ENCODE data around the gene LAIR2.

LAIR2 gene

DNA sequence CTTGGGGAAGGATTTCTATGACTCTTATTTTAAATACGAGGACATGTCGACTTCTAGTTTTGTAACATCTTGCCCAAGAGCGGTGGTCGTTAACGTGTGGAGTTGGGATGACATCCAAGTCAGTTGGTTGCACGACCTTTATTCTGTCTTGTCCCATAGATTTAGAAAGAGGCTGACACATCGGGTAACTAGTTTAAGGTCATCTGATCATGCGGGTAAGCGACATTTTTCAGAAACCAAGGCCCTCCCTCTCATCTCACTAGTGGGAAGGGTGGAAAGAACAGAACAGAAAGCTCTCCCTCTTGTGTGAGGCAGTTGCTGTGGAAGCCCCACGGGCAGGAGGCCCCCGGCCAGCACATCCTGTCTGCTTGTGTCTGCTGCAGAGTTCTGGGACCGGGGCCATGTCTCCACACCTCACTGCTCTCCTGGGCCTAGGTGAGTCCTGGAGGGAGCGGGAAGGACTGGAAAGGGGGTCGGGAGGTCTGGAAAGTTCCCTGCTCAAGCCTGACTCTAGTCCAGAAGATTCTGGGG, at the start of gene LAIR2:
TSS of gene LAIR2 (plus strand) at position 314 of the 531 bp plus-strand sequence. CDS start at position 402, 88 bp downstream.
- no peak for DNase-seq

DNA sequence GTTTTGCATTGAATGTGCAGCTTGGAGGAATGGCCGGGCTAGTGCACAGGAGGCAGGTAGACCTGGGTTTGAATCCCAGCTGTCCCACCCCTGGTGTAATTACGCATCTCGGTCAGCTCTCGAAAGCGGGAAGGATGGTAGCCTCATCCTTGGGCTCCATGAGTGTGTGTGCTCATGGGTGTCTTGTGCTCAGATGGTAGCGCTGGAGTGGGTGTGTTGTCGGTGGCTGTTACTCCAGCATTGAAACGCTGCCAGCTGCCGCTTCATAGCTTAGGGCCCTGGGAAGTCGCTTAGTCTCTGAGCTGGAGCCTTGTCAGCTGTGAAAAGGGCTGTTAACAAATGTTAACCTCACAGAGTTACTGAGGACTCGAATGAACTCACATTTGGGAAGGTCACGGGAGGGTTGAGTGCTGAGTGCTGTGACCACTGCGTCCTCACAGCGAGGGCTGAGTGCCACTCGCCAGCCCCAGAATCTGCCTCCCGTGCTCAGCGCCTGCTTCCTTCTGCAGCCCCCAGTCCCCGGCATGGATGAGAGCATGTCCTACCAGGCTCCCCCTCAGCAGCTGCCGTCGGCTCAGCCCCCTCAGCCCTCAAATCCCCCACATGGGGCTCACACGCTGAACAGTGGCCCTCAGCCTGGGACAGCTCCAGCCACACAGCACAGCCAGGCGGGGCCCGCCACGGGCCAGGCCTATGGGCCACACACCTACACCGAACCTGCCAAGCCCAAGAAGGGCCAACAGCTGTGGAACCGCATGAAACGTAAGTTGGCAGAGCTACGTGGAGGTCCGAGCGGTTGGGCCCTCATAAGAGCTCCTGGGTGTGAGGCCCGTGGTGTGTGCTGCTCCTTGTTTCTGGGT, 48.5 kb upstream of the LAIR2 start:
- no peak for DNase-seq

- no peak for DNase-seq
These were observed 47.6 kb upstream of the LAIR2 start for GRCh38 chr19:54454781-54455675.

DNA sequence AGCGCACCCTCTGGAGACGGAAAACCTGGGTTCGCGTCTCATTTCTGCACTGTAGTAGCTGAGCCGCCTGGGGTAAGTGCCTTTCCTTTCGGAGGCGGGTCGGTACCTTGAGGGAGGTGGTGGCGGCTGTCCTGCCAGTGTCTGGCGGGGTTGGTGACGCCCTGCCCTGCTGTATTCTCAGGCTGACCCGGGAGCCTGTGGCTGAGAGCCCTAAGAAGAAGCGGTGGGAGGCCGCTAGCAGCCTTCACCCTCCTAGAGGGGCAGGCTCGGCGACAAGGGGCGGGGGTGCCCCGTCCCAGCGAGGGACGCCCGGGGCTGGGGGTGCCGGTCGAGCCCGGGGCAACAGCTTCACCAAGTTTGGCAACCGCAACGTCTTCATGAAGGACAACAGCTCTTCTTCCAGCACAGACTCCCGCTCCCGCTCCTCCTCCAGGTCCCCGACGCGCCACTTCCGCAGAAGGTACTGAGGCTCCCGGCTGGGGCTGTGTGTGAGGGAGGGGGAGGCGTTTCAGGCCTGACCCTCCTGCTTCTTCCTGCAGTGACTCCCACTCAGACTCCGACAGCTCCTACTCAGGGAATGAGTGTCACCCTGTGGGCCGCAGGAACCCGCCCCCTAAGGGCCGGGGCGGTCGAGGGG, 46.7 kb upstream of the LAIR2 start:
- DNase-seq = no peak

DNA sequence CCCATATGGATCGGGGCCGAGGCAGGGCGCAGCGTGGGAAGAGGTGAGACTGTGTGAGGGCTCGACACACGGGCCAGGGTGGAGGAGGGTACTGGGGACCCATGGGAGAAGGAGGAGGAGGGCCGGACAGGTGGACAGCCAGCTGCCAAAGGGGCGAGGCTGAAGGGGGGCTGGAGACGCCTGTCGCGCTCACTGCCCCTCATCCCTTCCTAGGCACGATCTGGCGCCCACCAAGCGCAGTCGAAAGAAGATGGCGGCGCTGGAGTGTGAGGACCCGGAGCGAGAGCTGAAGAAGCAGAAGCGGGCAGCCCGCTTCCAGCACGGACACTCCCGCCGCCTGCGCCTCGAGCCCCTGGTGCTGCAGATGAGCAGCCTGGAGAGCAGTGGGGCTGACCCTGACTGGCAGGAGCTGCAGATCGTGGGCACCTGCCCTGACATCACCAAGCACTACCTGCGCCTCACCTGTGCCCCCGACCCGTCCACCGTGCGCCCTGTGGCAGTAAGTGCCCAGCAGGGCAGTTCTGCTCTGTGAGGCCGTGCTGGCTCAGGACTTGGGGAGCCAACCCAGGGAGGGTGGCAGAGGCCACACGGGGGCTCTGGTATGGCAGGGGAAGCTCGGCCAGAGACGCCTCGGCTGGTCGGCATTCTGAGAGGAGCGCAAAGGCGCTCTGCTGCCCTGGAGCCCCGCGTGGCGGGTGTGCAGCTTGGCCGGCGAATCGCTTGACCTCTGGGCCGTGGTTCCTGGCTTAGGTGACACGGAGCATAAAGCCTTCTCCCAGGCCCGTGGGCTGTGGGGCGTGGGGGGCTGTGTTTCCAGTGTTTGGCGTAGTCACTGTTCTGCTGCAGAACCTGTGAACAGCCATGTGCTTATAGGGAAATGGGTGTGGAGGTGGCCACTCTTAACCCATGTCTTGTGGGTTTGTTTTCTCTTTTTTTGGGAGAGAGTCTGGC, 45.9 kb upstream of the LAIR2 start:
- no peak for DNase-seq

GRCh38 chr19:54457773-54458647, 44.6 kb upstream of the LAIR2 start:
- no peak for DNase-seq

- DNase-seq = no peak
These were observed 43.9 kb upstream of the LAIR2 start for GRCh38 chr19:54458648-54459281.

GRCh38 chr19:54459282-54460229, 43.1 kb upstream of the LAIR2 start:
- DNase-seq = no peak

GRCh38 chr19:54460230-54461005, 42.2 kb upstream of the LAIR2 start:
- no peak for DNase-seq

- DNase-seq = no peak
These were observed 41.4 kb upstream of the LAIR2 start for GRCh38 chr19:54461210-54461609.

- DNase-seq = no peak
These were observed 41.0 kb upstream of the LAIR2 start for GRCh38 chr19:54461613-54462012.

DNA sequence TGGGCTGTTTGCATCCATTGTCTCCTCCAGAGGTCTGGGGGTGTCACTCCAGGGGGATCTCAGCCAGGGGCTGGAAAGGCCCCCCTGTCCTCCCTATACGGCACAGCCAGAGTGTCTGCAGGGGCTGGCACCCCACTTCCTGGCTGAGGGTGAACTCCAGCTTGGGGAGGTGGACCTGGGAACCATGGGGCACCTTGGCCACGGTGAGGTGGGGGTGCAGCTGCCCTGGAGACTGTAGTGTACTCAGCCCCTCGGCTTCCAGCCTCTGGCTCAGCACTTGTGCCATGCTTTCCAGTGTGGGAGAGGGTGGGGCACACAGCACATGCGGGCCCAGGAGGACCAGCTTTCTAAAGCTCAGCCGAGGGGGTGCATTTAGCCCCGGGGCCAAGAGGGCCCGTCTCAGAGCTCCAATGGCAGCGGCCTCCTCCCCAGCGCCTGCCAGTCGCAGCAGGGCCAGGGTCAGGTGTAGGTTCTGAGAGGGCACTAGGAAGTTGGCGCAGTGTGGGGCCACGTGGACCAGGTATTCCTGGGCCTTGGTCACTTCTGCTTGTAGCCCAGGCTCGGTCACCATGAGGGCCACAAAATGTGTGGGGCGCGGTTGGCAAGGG, 40.5 kb upstream of the LAIR2 start:
- DNase-seq = no peak

DNA sequence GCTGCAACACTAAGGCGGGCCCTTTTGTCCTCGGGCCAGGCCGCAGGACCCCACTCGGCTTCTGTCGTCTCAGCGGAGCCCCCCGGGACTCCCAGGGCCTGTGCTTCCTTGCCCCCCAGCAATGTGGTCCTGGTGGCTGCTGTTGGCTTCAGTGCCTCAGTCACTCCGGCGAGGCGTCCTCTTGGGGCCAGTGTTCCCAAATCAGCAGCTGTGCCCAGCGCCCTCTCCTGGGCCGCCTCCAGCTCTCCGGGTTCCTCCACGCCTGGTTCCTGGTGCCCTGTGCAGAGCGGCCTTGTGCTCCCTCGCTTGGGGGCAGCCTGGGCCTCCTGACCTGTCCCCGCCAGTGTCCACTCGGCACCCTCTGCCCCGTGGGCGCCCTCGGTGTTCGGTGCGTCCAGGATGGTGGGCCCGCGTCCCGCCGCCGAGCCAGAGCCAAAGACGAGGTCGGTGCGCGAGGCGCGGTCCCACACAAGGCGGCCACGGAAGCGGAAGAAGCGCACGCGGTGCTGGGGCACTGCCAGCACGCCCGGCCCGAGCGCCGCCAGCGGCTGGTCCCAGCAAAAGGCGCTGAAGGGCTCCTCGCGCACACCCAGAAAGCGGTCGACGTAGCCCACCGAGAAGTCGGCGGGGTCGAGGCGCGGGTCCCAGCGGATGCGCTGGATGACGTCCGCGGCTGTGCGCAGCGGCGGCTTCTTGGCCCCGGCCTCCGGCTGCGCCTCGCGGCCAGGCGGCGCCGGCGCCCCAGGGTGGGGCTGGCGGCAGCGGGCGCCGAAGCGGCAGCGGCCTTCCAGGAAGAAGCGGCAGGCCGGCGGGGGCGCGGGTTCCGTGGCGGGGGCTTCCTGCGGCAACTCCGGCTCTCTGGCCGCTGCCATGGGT, 39.7 kb upstream of the LAIR2 start:
- DNase-seq = no peak

GRCh38 chr19:54463531-54464043, 39.0 kb upstream of the LAIR2 start, which contains the start of gene LENG9:
Gene LENG9, minus strand, starts transcription at chr19:54463778. Its CDS starts 252 bp downstream, at chr19:54463526.
- peak; percentile 31 to 74 for DNase-seq

- DNase-seq = peak; percentile 27 to 38
These were observed 38.5 kb upstream of the LAIR2 start for GRCh38 chr19:54464044-54464629.

All from NCI-H187 (cell line).